AG04450 (cell line): ENCODE data around the gene DNAJC5. TPM values are rescaled to one million over a fixed set of nuclear protein-coding genes. Genes with fewer than 3 reads are reported as not detected.

ENCODE experiments used
- CTCF ChIA-PET: fragments of 300-600, 350-600 bp; formaldehyde crosslinking; extraction: SDS; loops from one replicate; lab custom pipeline; 2022; ENCODE audit warnings: antibody characterized with exemption, inconsistent platforms; lab: Charles Lee
- POLR2A ChIA-PET: fragments of 350-600 bp; formaldehyde crosslinking; extraction: SDS; loops from one replicate; lab custom pipeline; 2021; ENCODE audit warnings: antibody characterized with exemption, inconsistent platforms; lab: Yijun Ruan, JAX
- DNase-seq: peaks from one replicate; pipeline ENCODE4 v3.0.0-alpha.2; 2011; ENCODE audit warnings: low read depth, low spot score
- H3K27ac ChIP-seq: one replicate; pipeline ENCODE4 v1.5.1; 2012; ENCODE audit warnings: low read depth, low read length, control low read depth
- H3K27me3 ChIP-seq: one replicate; pipeline ENCODE4 v1.6.0; 2012; ENCODE audit warnings: low read length; ENCODE audit not compliant: control insufficient read depth, insufficient read depth
- H3K4me3 ChIP-seq: 2 replicates; pipeline ENCODE4 v1.5.1; 2011; ENCODE audit warnings: mild to moderate bottlenecking, low read depth, low read length, control low read depth
- H3K9me3 ChIP-seq: 2 replicates; pipeline ENCODE4 v1.5.1; 2012; ENCODE audit warnings: low read length; ENCODE audit not compliant: control insufficient read depth, insufficient read depth
- polyA plus RNA-seq: library from polyadenylated mRNA; depleted of rRNA; stranded (reverse); fragments of >200 nt; gene quantifications from 2 replicates; pipeline ENCODE4 v1.2.3, GENCODE V29; 2011
- TF ChIP-seq, protein P1 (sequence below): IDR thresholded peaks from 2 replicates; pipeline ENCODE4 v1.5.1; 2011; ENCODE audit warnings: low read depth, low read length, control low read depth, inconsistent platforms

Gene DNAJC5
- polyA plus RNA-seq, 1 experiment, result 36.7 TPM

DNA sequence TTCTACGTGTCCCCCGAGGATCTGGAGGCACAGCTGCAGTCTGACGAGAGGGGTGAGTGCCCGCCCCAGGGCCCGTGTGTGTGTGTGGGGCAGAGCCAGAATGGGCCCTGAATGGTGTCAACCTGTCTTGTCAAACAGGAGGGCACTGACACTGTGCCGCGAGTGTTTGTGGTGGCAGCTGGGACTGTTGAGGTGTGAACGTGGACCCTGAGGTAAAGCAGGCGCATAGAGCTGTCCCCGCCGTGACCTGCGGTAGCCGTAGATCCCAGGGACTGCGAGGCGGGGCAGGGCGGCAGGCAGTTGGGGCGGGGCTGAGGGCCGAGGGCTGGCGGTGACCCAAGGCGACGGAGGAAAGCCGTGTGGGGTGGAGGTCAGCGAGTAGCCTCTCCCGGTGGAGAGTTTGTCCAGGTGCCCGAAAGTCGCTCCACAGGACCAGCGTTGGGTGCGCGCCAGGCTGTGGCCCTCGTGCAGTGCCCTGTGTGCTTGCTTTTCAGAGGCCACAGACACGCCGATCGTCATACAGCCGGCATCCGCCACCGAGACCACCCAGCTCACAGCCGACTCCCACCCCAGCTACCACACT, 36.1 kb downstream of the DNAJC5 start:
- CTCF ChIA-PET, result no interaction called here

GRCh38 chr20:63931735-63932134, 36.8 kb downstream of the DNAJC5 start:
- ChIA-PET CTCF (no interaction called here), POLR2A (interaction anchor here (0.6 to 0.7 kb wide), 2 partner anchors 9 to 19 kb away, joined by 4 read pairs; no protein-coding TSS in a partner anchor)
- H3K4me3 ChIP-seq, result no peak overlapping the region
- no peaks in the 10 kb centered on the region; the same call in 1 of the 2 replicates for H3K9me3 ChIP-seq
- no peak for DNase-seq
- TF ChIP-seq, protein P1, sequence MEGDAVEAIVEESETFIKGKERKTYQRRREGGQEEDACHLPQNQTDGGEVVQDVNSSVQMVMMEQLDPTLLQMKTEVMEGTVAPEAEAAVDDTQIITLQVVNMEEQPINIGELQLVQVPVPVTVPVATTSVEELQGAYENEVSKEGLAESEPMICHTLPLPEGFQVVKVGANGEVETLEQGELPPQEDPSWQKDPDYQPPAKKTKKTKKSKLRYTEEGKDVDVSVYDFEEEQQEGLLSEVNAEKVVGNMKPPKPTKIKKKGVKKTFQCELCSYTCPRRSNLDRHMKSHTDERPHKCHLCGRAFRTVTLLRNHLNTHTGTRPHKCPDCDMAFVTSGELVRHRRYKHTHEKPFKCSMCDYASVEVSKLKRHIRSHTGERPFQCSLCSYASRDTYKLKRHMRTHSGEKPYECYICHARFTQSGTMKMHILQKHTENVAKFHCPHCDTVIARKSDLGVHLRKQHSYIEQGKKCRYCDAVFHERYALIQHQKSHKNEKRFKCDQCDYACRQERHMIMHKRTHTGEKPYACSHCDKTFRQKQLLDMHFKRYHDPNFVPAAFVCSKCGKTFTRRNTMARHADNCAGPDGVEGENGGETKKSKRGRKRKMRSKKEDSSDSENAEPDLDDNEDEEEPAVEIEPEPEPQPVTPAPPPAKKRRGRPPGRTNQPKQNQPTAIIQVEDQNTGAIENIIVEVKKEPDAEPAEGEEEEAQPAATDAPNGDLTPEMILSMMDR, result no peak
- H3K27me3 ChIP-seq, result no peaks in the 10 kb centered on the region
- H3K27ac ChIP-seq, result no peak overlapping the region

More for the DNA sequence above, 36.1 kb downstream of the DNAJC5 start:
- TF ChIP-seq, protein P1, result no peak
- POLR2A ChIA-PET, result interaction anchor here (0.7 kb wide), 1 partner anchor 19 kb away, joined by 4 read pairs; no protein-coding TSS in a partner anchor
- Histone ChIP-seq H3K4me3 (no peak overlapping the region), H3K27me3 (no peaks in the 10 kb centered on the region), H3K27ac (no peak overlapping the region), H3K9me3 (no peaks in the 10 kb centered on the region; the same call in 1 of the 2 replicates)
- DNase-seq, result no peak

DNA sequence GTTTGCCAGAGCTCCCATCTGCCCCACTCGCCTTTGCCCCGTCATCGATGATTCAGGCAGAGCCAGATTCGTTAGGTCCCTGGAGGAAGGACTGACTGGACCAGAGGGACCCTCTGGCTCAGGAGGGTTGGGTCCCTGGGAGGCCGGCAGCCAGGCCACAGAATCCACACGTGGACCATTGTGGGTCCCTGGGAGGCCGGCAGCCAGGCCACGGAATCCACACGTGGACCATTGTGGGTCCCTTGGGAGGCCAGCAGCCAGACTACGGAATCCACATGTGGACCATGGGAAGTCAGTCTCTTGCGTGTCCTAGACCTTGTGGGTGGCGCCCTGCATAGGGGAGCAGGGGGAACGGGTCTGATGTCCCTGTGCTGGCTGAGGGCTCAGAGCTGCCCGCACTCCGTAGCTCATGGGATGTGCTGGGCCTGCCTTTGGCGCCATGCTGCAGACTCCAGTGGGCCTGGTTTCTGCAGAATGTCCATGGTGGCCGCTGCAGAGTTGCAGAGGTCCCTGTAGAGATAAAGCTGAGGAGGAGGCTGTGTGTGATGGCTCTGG, 37.8 kb downstream of the DNAJC5 start:
- Histone ChIP-seq H3K4me3 (no peak overlapping the region), H3K27ac (no peak overlapping the region), H3K27me3 (no peaks in the 10 kb centered on the region), H3K9me3 (no peaks in the 10 kb centered on the region; the same call in 1 of the 2 replicates)
- POLR2A ChIA-PET, result interaction anchor here (0.6 kb wide), 1 partner anchor 10 kb away, joined by 4 read pairs; no protein-coding TSS in a partner anchor
- TF ChIP-seq, protein P1, result no peak
- DNase-seq, result no peak
- CTCF ChIA-PET, result no interaction called here

- no peak for DNase-seq
- ChIA-PET POLR2A (no interaction called here), CTCF (no interaction called here)
- Histone ChIP-seq H3K27ac (no peak overlapping the region), H3K27me3 (no peaks in the 10 kb centered on the region), H3K9me3 (peaks cover 4% of the 10 kb centered on the region; the same call in 1 of the 2 replicates), H3K4me3 (no peak overlapping the region)
- TF ChIP-seq, protein P1, result no peak
These were observed 38.7 kb downstream of the DNAJC5 start for GRCh38 chr20:63933646-63934045.
